HG02623 (cell line): ENCODE data around the gene TENM4.

Experiments used
- ATAC-seq: cut with Tn5 transposase; IDR thresholded peaks from one replicate; pipeline ENCODE4 v1.9.1; 2021; ENCODE audit warnings: moderate library complexity; ENCODE audit not compliant: unreplicated experiment

The TENM4 gene

GRCh38 chr11:79090191-79090705, 350.6 kb downstream of the TENM4 start:
- no peak for ATAC-seq

GRCh38 chr11:79089601-79090000, 351.2 kb downstream of the TENM4 start:
- no peak for ATAC-seq

GRCh38 chr11:79088967-79089366, 351.9 kb downstream of the TENM4 start:
- no peak for ATAC-seq

- no peak for ATAC-seq
Observed at GRCh38 chr11:79087961-79088318, 352.9 kb downstream of the TENM4 start.

GRCh38 chr11:79087238-79087960, 353.4 kb downstream of the TENM4 start:
- no peak for ATAC-seq

- ATAC-seq = no peak
Observed at GRCh38 chr11:79086056-79086455, 354.8 kb downstream of the TENM4 start.

- ATAC-seq = no peak
Observed at GRCh38 chr11:79084382-79084781, 356.4 kb downstream of the TENM4 start.

GRCh38 chr11:79083352-79083751, 357.5 kb downstream of the TENM4 start:
- no peak for ATAC-seq

GRCh38 chr11:79082907-79083306, 357.9 kb downstream of the TENM4 start:
- ATAC-seq = no peak

GRCh38 chr11:79082280-79082679, 358.6 kb downstream of the TENM4 start:
- ATAC-seq = no peak

- ATAC-seq = no peak
Observed at GRCh38 chr11:79081471-79082031, 359.3 kb downstream of the TENM4 start.

- ATAC-seq = no peak
Observed at GRCh38 chr11:79080551-79080950, 360.3 kb downstream of the TENM4 start.

- ATAC-seq = no peak
Observed at GRCh38 chr11:79078999-79079398, 361.8 kb downstream of the TENM4 start.

- ATAC-seq = no peak
Observed at GRCh38 chr11:79078456-79078855, 362.4 kb downstream of the TENM4 start.

GRCh38 chr11:79077702-79078330, 363.0 kb downstream of the TENM4 start:
- ATAC-seq = no peak

GRCh38 chr11:79076526-79077115, 364.2 kb downstream of the TENM4 start:
- no peak for ATAC-seq

GRCh38 chr11:79074547-79074946, 366.3 kb downstream of the TENM4 start:
- ATAC-seq = no peak

- no peak for ATAC-seq
Observed at GRCh38 chr11:79071190-79071589, 369.6 kb downstream of the TENM4 start.

- ATAC-seq = no peak
Observed at GRCh38 chr11:79070518-79070917, 370.3 kb downstream of the TENM4 start.

GRCh38 chr11:79069504-79069903, 371.3 kb downstream of the TENM4 start:
- ATAC-seq = no peak

GRCh38 chr11:79068356-79068755, 372.5 kb downstream of the TENM4 start:
- no peak for ATAC-seq

GRCh38 chr11:79067352-79067679, 373.5 kb downstream of the TENM4 start:
- ATAC-seq = no peak
